HepG2 (cell line): ENCODE measurements around the gene ARHGAP9. TPM values are rescaled to one million over a fixed set of nuclear protein-coding genes. Genes with fewer than 3 reads are reported as not detected.

Experiments
- ATAC-seq: fragments of 200-7000 bp; cut with Tn5 transposase; 3 replicates; pipeline ENCODE4 v1.9.1; 2020; ENCODE audit warnings: mild to moderate bottlenecking, moderate library complexity
- BruUV-seq: library from RNA; stranded (reverse); fragments of 400-500 nt; replicated peaks from 2 replicates; lab custom pipeline; 2021; lab: Mats Ljungman, UMichigan
- CTCF ChIA-PET: fragments of 300-600 bp; formaldehyde crosslinking; extraction: SDS; loops from one replicate; lab custom pipeline; 2021; ENCODE audit warnings: low total read pairs, inconsistent platforms, low intra/inter-chr PET ratio; lab: Yijun Ruan, JAX
- POLR2A ChIA-PET: fragments of 350-600 bp; sonication (Branson Sonifier 250); formaldehyde crosslinking; loops from one replicate; lab custom pipeline; 2020; ENCODE audit warnings: antibody characterized with exemption, inconsistent platforms; lab: Yijun Ruan, JAX
- DNase-seq: peaks from one replicate; pipeline ENCODE4 v3.0.0-alpha.2; 2015; ENCODE audit warnings: low spot score
- FAIRE-seq: peaks from 3 replicates; lab custom pipeline; 2011; peaks lifted over from hg19 to GRCh38; lab: Jason Lieb, UNC
- H2AFZ ChIP-seq: one replicate; pipeline ENCODE4 v1.6.1; 2011; ENCODE audit warnings: low read length, inconsistent platforms
- H3K27ac ChIP-seq: fragments of 300-600 bp; 3 replicates; pipeline ENCODE4 v1.8.0; 2011; ENCODE audit warnings: mixed run types, mild to moderate bottlenecking, mixed read lengths, low read length, inconsistent platforms; ENCODE audit not compliant: insufficient read depth; ENCODE audit errors: extremely low read length
- H3K27me3 ChIP-seq, 2 experiments: fragments of 200-600 bp in 1 of 2; 2 replicates in 1 of 2; 3 replicates in 1 of 2; pipeline versions ENCODE4 v1.6.0 to v1.8.0; 2011; ENCODE audit warnings: low read length in 2 of 2, mild to moderate bottlenecking in 2 of 2, moderate library complexity in 2 of 2, inconsistent platforms in 1 of 2; ENCODE audit not compliant: insufficient read depth in 2 of 2, control insufficient read depth in 1 of 2
- H3K36me3 ChIP-seq, 2 experiments: fragments of 200-600 bp in 1 of 2; replicated peaks in 1 of 2; 2 replicates in 1 of 2; 3 replicates in 1 of 2; pipeline versions ENCODE4 v1.5.1 to v1.8.0; 2011; ENCODE audit warnings: low read length in 2 of 2, inconsistent platforms in 1 of 2; ENCODE audit not compliant: insufficient read depth in 2 of 2, control insufficient read depth in 1 of 2
- H3K4me1 ChIP-seq: 2 replicates; pipeline ENCODE4 v1.5.1; 2012; ENCODE audit warnings: low read length, inconsistent platforms; ENCODE audit not compliant: insufficient read depth
- H3K4me2 ChIP-seq: 2 replicates; pipeline ENCODE4 v1.6.0; 2011; ENCODE audit warnings: low read depth, low read length, inconsistent platforms
- H3K4me3 ChIP-seq, 3 experiments: fragments of 200-600 bp in 1 of 3; sonication (generic), shearing (Covaris generic) in 1 of 3; replicated peaks in 1 of 3; 2 replicates each; pipeline ENCODE4 v1.5.1; 2011 to 2016; ENCODE audit warnings: low read length in 3 of 3, inconsistent platforms in 2 of 3, low read depth in 2 of 3, mild to moderate bottlenecking in 2 of 3, control low read depth in 1 of 3, mixed read lengths in 1 of 3; ENCODE audit not compliant: insufficient read depth in 1 of 3
- H3K79me2 ChIP-seq: one replicate; pipeline ENCODE4 v1.6.1; 2011; ENCODE audit warnings: low read length, inconsistent platforms; ENCODE audit not compliant: insufficient read depth
- H3K9ac ChIP-seq: 2 replicates; pipeline ENCODE4 v1.6.0; 2011; ENCODE audit warnings: mild to moderate bottlenecking, low read depth, low read length, inconsistent platforms; ENCODE audit not compliant: insufficient read depth
- H3K9me3 ChIP-seq: 2 replicates; pipeline ENCODE4 v1.5.1; 2012; ENCODE audit warnings: mild to moderate bottlenecking, low read length
- H4K20me1 ChIP-seq: 2 replicates; pipeline ENCODE4 v1.6.0; 2011; ENCODE audit warnings: inconsistent platforms, mild to moderate bottlenecking, low read length, moderate library complexity; ENCODE audit not compliant: insufficient read depth
- BCL3 ChIP-seq: sonication (generic); formaldehyde crosslinking; IDR thresholded peaks from 2 replicates; pipeline ENCODE4 v1.5.1; 2020; ENCODE audit warnings: mild to moderate bottlenecking, missing genetic modification reagents, moderate library complexity
- ETV5 ChIP-seq: IDR thresholded peaks from 2 replicates; pipeline ENCODE4 v1.6.1; 2018; ENCODE audit warnings: missing biosample characterization, missing genetic modification reagents, inconsistent platforms, borderline replicate concordance
- HDAC1 ChIP-seq: sonication (generic); formaldehyde crosslinking; IDR thresholded peaks from 2 replicates; pipeline ENCODE4 v1.5.1; 2020; ENCODE audit warnings: mild to moderate bottlenecking, missing genetic modification reagents
- KLF16 ChIP-seq, 2 experiments: sonication (generic) in 1 of 2; formaldehyde crosslinking in 1 of 2; IDR thresholded peaks; 2 replicates each; pipeline versions ENCODE4 v1.6.1 to v1.8.0; 2016 to 2023; ENCODE audit warnings: missing genetic modification reagents in 2 of 2, missing compliant biosample characterization in 1 of 2
- MLLT10 ChIP-seq: sonication (generic); formaldehyde crosslinking; IDR thresholded peaks from 2 replicates; pipeline ENCODE4 v1.4.0; 2020; ENCODE audit warnings: missing genetic modification reagents
- PCBP2 ChIP-seq: fragments of 200-400 bp; formaldehyde crosslinking; optimal IDR thresholded peaks from 2 replicates; pipeline ENCODE3; 2018; ENCODE audit warnings: low read length, low read depth; ENCODE audit not compliant: poor library complexity, severe bottlenecking
- SP4 ChIP-seq: sonication (generic); formaldehyde crosslinking; IDR thresholded peaks from 2 replicates; pipeline ENCODE4 v1.8.1; 2023; ENCODE audit warnings: mild to moderate bottlenecking, missing genetic modification reagents
- TARDBP ChIP-seq: sonication (generic); formaldehyde crosslinking; IDR thresholded peaks from 2 replicates; pipeline ENCODE4 v1.8.0; 2022; ENCODE audit warnings: mild to moderate bottlenecking, missing genetic modification reagents
- TEAD3 ChIP-seq: optimal IDR thresholded peaks from 2 replicates; pipeline ENCODE3; 2016; ENCODE audit warnings: borderline replicate concordance
- ZFX ChIP-seq: sonication (generic); formaldehyde crosslinking; IDR thresholded peaks from 2 replicates; pipeline ENCODE4 v1.4.0; 2020; ENCODE audit warnings: mild to moderate bottlenecking, low read depth, missing genetic modification reagents, moderate library complexity
- ZNF605 ChIP-seq: sonication (generic); formaldehyde crosslinking; IDR thresholded peaks from 2 replicates; pipeline ENCODE4 v1.8.0; 2022; ENCODE audit warnings: mild to moderate bottlenecking, missing genetic modification reagents
- ZSCAN25 ChIP-seq: sonication (generic); formaldehyde crosslinking; IDR thresholded peaks from 2 replicates; pipeline ENCODE4 v1.8.0; 2022; ENCODE audit warnings: mild to moderate bottlenecking, missing genetic modification reagents
- WGBS: methylation state at CpG from one replicate; pipeline ENCODE4 v1.1.6; 2017; ENCODE audit warnings: low lambda C conversion rate; 5-methylcytosine and 5-hydroxymethylcytosine counted together
- in situ Hi-C: cut with HindIII; loops from 2 replicates; pipeline ENCODE4 v1.10.0; 2017; ENCODE audit warnings: low pct_unique_long_range_greater_than_20kb; ENCODE audit not compliant: extremely low pct_ligation_motif_present
- intact Hi-C: fragments of 100-400 bp; cut with micrococcal nuclease; formaldehyde crosslinking; loops from one replicate; pipeline ENCODE4 v1.10.0; 2022; ENCODE audit not compliant: unreplicated experiment
- polyA plus RNA-seq, 8 experiments: library from polyadenylated mRNA; depleted of rRNA in 3 of 8; stranded (reverse) in 7 of 8; unstranded in 1 of 8; fragments of >200 nt; fragmentation: Illumina TruSeq in 4 of 8; extraction: Trizol in 4 of 8; gene quantifications; 2 replicates each; pipeline versions ENCODE4 v1.2.1 to v1.2.3, GENCODE V29; 2011 to 2016; ENCODE audit warnings: low read depth in 4 of 8, missing spikeins in 1 of 8, mixed read lengths in 1 of 8; ENCODE audit not compliant: insufficient read depth in 1 of 8
- total RNA-seq, 5 experiments: library from RNA; depleted of rRNA; stranded (reverse); fragments of >200 nt; fragmentation: Illumina TruSeq; extraction: Trizol; gene quantifications; 2 replicates each; pipeline ENCODE4 v1.2.3, GENCODE V29; 2016; ENCODE audit warnings: low read depth in 1 of 5
- TF ChIP-seq, protein P1 (sequence below): sonication (generic); formaldehyde crosslinking; IDR thresholded peaks from 2 replicates; pipeline ENCODE4 v1.4.0; 2020; ENCODE audit warnings: mild to moderate bottlenecking, missing genetic modification reagents

ARHGAP9 gene
- total and polyA plus RNA-seq, 2 of the 13 experiments (the other 11 are each of a cell fraction or from before 2014, with no cell fraction given) = 0.18 to 1.2 TPM

- Histone ChIP-seq H3K4me1 (peaks cover 82% of the 10 kb centered on the region), H3K79me2 (peaks cover 15% of the 10 kb centered on the region), H3K27ac (no peak overlapping the region), H3K4me3 (peak overlapping the region; percentile 15 to 83 (median 66); a peak in 5 of 6 replicates), H4K20me1 (no peaks in the 10 kb centered on the region), H2AFZ (no peak overlapping the region), H3K36me3 (no peaks in the 10 kb centered on the region), H3K9me3 (no peaks in the 10 kb centered on the region), H3K9ac (peak overlapping the region; percentile 80; the same call in 1 of the 2 replicates), H3K4me2 (peak overlapping the region; percentile 99), H3K27me3 (no peaks in the 10 kb centered on the region; a peak in 1 of 5 replicates)
- BruUV-seq = no TSS peak
- FAIRE-seq = no peak
- CTCF ChIA-PET = interaction anchor here (6.1 kb wide), 1 partner anchor 149 kb away, joined by 66 read pairs; no protein-coding TSS in a partner anchor
- ATAC-seq = no peak
- no peak for DNase-seq
- WGBS = 96% methylated on average over 6 of the region's 6 CpGs
- in situ Hi-C loops = loop anchor here (5.0 kb wide), 1 partner anchor 195 kb away; no protein-coding TSS in a partner anchor
- POLR2A ChIA-PET = interaction anchor here (2.3 to 3.2 kb wide), 2 partner anchors 27 to 88 kb away, joined by 9 to 24 read pairs; no protein-coding TSS in a partner anchor
- intact Hi-C loops = loop anchor here (10.0 kb wide), 1 partner anchor 702 kb away; the partner anchor contains the start of gene PRIM1
- TF ChIP-seq, protein P1, sequence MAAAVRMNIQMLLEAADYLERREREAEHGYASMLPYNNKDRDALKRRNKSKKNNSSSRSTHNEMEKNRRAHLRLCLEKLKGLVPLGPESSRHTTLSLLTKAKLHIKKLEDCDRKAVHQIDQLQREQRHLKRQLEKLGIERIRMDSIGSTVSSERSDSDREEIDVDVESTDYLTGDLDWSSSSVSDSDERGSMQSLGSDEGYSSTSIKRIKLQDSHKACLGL (CRISPR knock-in tag) = 0 out of 2 replicates have a peak, but pooled peaks have one; percentile 6
- TF ChIP-seq PCBP2 (no peak), SP4 (CRISPR knock-in tag) (no peak)
These were observed 22.8 kb downstream of the ARHGAP9 start for GRCh38 chr12:57456737-57457490.

- Histone ChIP-seq H4K20me1 (no peaks in the 10 kb centered on the region), H3K36me3 (no peaks in the 10 kb centered on the region), H3K9me3 (no peaks in the 10 kb centered on the region), H3K4me3 (peak overlapping the region; percentile 62 to 83 (median 66)), H3K9ac (peak overlapping the region; percentile 80), H3K27me3 (no peaks in the 10 kb centered on the region; a peak in 1 of 5 replicates), H2AFZ (no peak overlapping the region), H3K79me2 (peaks cover 15% of the 10 kb centered on the region), H3K4me1 (peaks cover 84% of the 10 kb centered on the region), H3K4me2 (peak overlapping the region; percentile 99), H3K27ac (peak overlapping the region; percentile 98)
- whole genome bisulfite sequencing = 50% methylated on average over 11 of the region's 15 CpGs
- intact Hi-C loops (loop anchor here (10.0 kb wide), 1 partner anchor 701 kb away; the partner anchor contains the start of gene PRIM1), in situ Hi-C loops (loop anchor here (5.0 kb wide), 1 partner anchor 194 kb away; no protein-coding TSS in a partner anchor)
- ChIA-PET CTCF (interaction anchor here (6.1 kb wide), 1 partner anchor 149 kb away, joined by 66 read pairs; no protein-coding TSS in a partner anchor), POLR2A (interaction anchor here (0.6 to 6.4 kb wide), 9 partner anchors 22 to 368 kb away, joined by 3 to 99 read pairs (median 9); partner anchors contain the start of genes DCTN2, DDIT3, INHBC and NAB2)
- FAIRE-seq (peak; percentile 91), ATAC-seq (peak; percentile 50), DNase-seq (peak; percentile 77)
- no TSS peak for BruUV-seq
- no peak for TF ChIP-seq ZFX
- peak; percentile 50; the same call in 1 of the 2 replicates for TF ChIP-seq ETV5 (CRISPR knock-in tag)
- TF ChIP-seq ZNF605 (CRISPR knock-in tag) = 0 out of 2 replicates have a peak, but pooled peaks have one; percentile 63
- TF ChIP-seq HDAC1 (CRISPR knock-in tag) = peak; percentile 11; the same call in 1 of the 2 replicates
- 0 out of 2 replicates have a peak, but pooled peaks have one; percentile 25 for TF ChIP-seq TARDBP (CRISPR knock-in tag)
- TF ChIP-seq MLLT10 (CRISPR knock-in tag) = no peak
- peak in 1 of 2 experiments; percentile 46; a peak in 1 of 4 replicates for TF ChIP-seq KLF16 (CRISPR knock-in tag; IDR thresholded peaks at IDR 0.05)
- 0 out of 2 replicates have a peak, but pooled peaks have one; percentile 36 for TF ChIP-seq BCL3 (CRISPR knock-in tag)
- peak; percentile 87 for TF ChIP-seq TEAD3 (CRISPR knock-in tag)
- 0 out of 2 replicates have a peak, but pooled peaks have one; percentile 19 for TF ChIP-seq ZSCAN25
These were observed 23.4 kb downstream of the ARHGAP9 start for GRCh38 chr12:57456145-57456700.
